ENCODE data around the gene SYNGAP1. TPM values are rescaled to one million over a fixed set of nuclear protein-coding genes. Genes with fewer than 3 reads are reported as not detected.

SYNGAP1 gene
- total and polyA plus RNA-seq, 3 experiments from 2014 or later, result 1.0 to 24.9 (median 22.6) TPM

DNA sequence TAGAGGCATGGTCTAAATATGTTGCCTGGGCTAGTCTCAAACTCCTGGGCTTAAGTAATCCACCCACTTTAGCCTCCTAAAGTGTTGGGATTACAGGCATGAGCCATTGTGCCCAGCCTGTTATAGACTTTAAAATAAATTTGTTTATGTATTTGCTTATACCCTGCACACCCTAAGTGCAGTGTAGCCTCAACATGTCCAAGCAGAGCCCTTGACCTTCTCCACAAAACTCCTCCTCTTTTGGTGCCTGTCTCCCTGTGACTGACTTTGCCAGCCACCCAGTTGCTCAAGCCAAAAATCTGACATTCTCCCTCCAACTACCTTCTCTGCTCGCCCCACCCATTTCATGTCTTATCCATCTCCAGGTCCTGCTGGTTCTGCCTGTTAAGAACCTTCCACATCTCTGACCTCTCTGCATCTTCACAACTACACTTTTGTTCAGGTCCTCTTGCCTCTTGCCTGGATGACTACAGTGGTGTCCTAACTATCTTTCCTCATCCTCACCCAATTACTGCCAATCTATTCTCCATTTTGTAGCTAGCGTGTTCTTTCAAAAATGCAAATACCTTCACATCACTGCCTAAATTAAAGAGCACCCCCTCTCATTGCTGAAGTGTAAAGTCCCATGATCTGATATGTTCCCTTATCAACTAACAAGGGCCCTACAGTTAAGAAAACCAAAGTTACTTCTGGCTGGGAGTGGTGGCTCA is 39.4 kb upstream of the SYNGAP1 start:
- H3K4me3 Mint-ChIP-seq, result no peak overlapping the region
- no peaks in the 10 kb centered on the region for H3K9me3 Mint-ChIP-seq
- Histone ChIP-seq H3K9me3 (ENCODE audit: low read length) (no peaks in the 10 kb centered on the region), H3K4me3 (ENCODE audit: low read length) (no peak overlapping the region), H3K4me1 (ENCODE audit: insufficient read depth, low read length) (no peaks in the 10 kb centered on the region), H3K27ac (ENCODE audit: low read depth, low read length) (no peak overlapping the region), H3K27me3 (ENCODE audit: insufficient read depth, low read length, poor library complexity, severe bottlenecking) (no peaks in the 10 kb centered on the region), H3K36me3 (ENCODE audit: insufficient read depth, low read length) (no peaks in the 10 kb centered on the region)
- peak overlapping the region in 1 of 8 donors; percentile 3 for H3K27ac Mint-ChIP-seq
- peaks cover 0 to 2% of the 10 kb centered on the region in 2 donors for H3K27me3 Mint-ChIP-seq
- CTCF ChIA-PET, result no interaction called here
- POLR2A ChIA-PET, result no interaction called here
- no peak for DNase-seq
- no peaks in the 10 kb centered on the region for H3K36me3 Mint-ChIP-seq
- H3K4me1 Mint-ChIP-seq, result peaks cover 3 to 8% (median 6%) of the 10 kb centered on the region in 3 donors

DNA sequence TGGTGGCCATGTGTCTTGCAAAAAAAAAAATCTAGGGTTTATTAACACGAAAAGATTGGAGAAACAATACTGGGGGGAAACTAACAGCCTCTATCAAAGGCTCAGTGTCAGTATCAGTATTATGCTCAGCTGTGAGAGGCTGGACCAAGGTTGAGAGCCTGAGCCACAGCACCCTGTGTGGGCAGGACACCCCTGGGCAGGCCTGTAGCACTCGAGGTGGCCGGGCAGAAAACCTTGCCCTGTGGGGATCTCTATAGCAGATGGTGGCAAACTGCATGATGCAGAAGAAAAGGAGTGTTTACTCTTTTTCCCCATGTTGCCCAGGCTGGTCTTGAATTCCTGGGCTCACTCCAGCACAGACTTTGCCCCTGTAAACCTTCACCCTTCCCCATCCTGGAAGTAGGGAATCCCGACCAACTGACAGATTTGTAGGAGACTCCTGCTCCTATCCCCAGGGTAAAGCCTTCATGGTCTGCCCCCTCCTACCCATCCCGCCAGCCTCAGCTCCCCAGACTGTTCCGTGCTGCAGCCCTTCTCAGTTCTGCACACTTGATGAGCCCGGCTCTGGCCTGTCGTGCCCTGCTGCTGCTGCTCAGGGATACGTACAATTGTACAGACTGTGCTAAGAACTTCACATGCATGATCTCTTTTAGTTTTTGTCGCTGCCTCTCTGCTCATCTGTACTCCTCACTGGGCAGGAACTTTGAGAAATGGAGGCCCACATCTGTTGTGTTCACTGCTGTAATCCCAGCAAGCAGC is 36.3 kb upstream of the SYNGAP1 start:
- H3K9me3 Mint-ChIP-seq, result no peaks in the 10 kb centered on the region
- no peaks in the 10 kb centered on the region for H3K4me1 ChIP-seq (ENCODE audit: insufficient read depth, low read length)
- H3K4me3 ChIP-seq (ENCODE audit: low read length), result no peak overlapping the region
- CTCF ChIA-PET, result interaction anchor here (0.7 kb wide), 1 partner anchor 129 kb away, joined by 3 read pairs; no protein-coding TSS in a partner anchor
- H3K36me3 ChIP-seq (ENCODE audit: insufficient read depth, low read length), result no peaks in the 10 kb centered on the region
- H3K27me3 Mint-ChIP-seq, result peaks cover 0 to 2% of the 10 kb centered on the region in 2 donors
- POLR2A ChIA-PET, result interaction anchor here (0.6 kb wide), 1 partner anchor 1450 kb away, joined by 3 read pairs; no protein-coding TSS in a partner anchor
- no peaks in the 10 kb centered on the region for H3K4me1 Mint-ChIP-seq
- no peak overlapping the region for H3K4me3 Mint-ChIP-seq
- no peaks in the 10 kb centered on the region for H3K27me3 ChIP-seq (ENCODE audit: insufficient read depth, low read length, poor library complexity, severe bottlenecking)
- H3K9me3 ChIP-seq (ENCODE audit: low read length), result no peaks in the 10 kb centered on the region
- no peak overlapping the region for H3K27ac ChIP-seq (ENCODE audit: low read depth, low read length)
- H3K36me3 Mint-ChIP-seq, result no peaks in the 10 kb centered on the region
- no peak for DNase-seq
- H3K27ac Mint-ChIP-seq, result no peak overlapping the region

DNA sequence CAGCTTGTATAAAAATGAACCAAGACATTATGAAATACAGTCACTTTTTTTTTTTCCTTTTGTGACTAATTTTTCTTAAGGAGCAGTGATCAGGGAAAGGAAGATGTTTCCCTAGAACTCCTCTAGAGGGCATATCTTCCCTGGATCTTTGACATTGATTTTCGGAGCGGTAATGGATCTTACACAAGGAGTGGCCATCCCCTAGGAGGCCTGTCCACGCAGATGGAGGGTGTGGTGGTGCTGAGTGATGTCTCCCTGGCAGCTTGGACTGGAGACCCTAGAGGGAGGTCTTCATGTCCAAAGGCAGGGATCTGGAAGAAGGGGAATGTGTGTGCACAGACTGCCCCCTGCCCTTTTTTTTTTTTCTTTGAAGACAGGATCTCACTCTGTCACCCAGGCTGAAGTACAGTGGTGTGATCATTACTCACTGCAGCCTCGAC is 35.3 kb upstream of the SYNGAP1 start:
- no peaks in the 10 kb centered on the region for H3K4me1 Mint-ChIP-seq
- Histone ChIP-seq H3K27me3 (ENCODE audit: insufficient read depth, low read length, poor library complexity, severe bottlenecking) (no peaks in the 10 kb centered on the region), H3K4me1 (ENCODE audit: insufficient read depth, low read length) (no peaks in the 10 kb centered on the region), H3K27ac (ENCODE audit: low read depth, low read length) (no peak overlapping the region), H3K9me3 (ENCODE audit: low read length) (no peaks in the 10 kb centered on the region), H3K4me3 (ENCODE audit: low read length) (no peak overlapping the region), H3K36me3 (ENCODE audit: insufficient read depth, low read length) (no peaks in the 10 kb centered on the region)
- H3K27ac Mint-ChIP-seq, result no peak overlapping the region
- H3K4me3 Mint-ChIP-seq, result no peak overlapping the region
- CTCF ChIA-PET, result interaction anchor here (0.7 kb wide), 1 partner anchor 128 kb away, joined by 3 read pairs; no protein-coding TSS in a partner anchor
- H3K36me3 Mint-ChIP-seq, result no peaks in the 10 kb centered on the region
- H3K9me3 Mint-ChIP-seq, result no peaks in the 10 kb centered on the region
- POLR2A ChIA-PET, result interaction anchor here (0.6 kb wide), 1 partner anchor 1449 kb away, joined by 3 read pairs; no protein-coding TSS in a partner anchor
- no peak for DNase-seq
- H3K27me3 Mint-ChIP-seq, result peaks cover 0 to 2% of the 10 kb centered on the region in 2 donors

DNA sequence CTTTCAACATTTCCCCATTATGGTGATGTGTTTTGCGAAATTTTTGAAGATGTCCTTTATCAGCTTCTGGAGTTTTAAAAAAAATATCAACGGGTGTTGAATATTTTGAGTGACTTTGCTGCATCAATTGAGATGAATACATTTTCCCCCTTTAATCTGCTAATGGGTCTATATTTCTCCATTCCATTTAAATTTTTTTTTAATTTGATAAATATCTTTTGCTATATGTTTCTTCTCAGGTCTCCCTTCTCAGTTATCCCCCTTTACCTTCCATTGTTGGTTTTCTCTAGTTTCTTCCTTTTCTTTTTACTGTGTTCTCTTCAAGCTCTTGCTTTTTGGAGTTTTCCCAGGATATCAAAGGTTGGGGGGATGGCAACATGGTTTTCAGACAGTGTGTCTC is 29.7 kb upstream of the SYNGAP1 start:
- Histone ChIP-seq H3K27ac (ENCODE audit: low read depth, low read length) (no peak overlapping the region), H3K9me3 (ENCODE audit: low read length) (no peaks in the 10 kb centered on the region), H3K4me1 (ENCODE audit: insufficient read depth, low read length) (peaks cover 22% of the 10 kb centered on the region), H3K36me3 (ENCODE audit: insufficient read depth, low read length) (no peaks in the 10 kb centered on the region), H3K27me3 (ENCODE audit: insufficient read depth, low read length, poor library complexity, severe bottlenecking) (no peaks in the 10 kb centered on the region), H3K4me3 (ENCODE audit: low read length) (no peak overlapping the region)
- Mint-ChIP-seq H3K4me1 (peaks cover 22 to 33% (median 28%) of the 10 kb centered on the region in 3 donors), H3K4me3 (no peak overlapping the region), H3K9me3 (no peaks in the 10 kb centered on the region), H3K36me3 (no peaks in the 10 kb centered on the region), H3K27ac (peak overlapping the region in 7 of 8 donors; percentile 75 to 98 (median 98)), H3K27me3 (no peaks in the 10 kb centered on the region)
- CTCF ChIA-PET, result interaction anchor here (0.9 to 2.1 kb wide), 15 partner anchors 15 to 419 kb away, joined by 3 to 15 read pairs (median 5); partner anchors contain the start of genes B3GALT4, CUTA, RGL2 and ZBTB22
- no peak for DNase-seq
- POLR2A ChIA-PET, result interaction anchor here (0.8 to 1.7 kb wide), 2 partner anchors 72 to 231 kb away, joined by 3 read pairs; partner anchors contain the start of genes ITPR3 and ZBTB22

DNA sequence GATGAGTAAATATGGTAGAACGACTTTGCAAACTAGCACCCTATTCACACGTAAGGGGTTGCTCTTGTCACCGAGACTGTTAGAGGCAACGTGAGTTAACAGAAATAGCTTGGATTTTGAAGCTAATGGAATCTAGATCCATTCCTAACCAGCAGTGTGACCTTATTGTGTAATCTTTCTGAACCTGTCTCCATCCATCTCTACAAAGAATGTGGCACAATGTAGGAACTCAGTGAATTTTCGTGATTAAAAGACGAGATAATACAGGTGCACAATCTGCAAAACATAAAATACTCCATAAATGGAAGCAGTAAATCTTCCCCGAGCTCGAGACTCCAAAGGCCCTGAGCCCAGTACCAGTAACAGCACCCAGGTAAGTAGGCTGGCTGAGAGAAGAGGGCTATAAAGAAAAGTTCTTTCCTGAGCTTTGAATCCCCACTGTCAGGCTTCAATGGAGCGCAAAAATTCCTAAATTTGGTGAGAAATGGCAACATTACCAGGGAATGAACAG is 29.0 kb upstream of the SYNGAP1 start:
- peak overlapping the region; percentile 71 for H3K27ac ChIP-seq (ENCODE audit: low read depth, low read length)
- Mint-ChIP-seq H3K27ac (peak overlapping the region; percentile 75 to 98 (median 98)), H3K27me3 (no peaks in the 10 kb centered on the region), H3K36me3 (no peaks in the 10 kb centered on the region), H3K9me3 (no peaks in the 10 kb centered on the region), H3K4me1 (peaks cover 22 to 34% (median 32%) of the 10 kb centered on the region in 3 donors), H3K4me3 (peak overlapping the region; percentile 72 to 88 (median 86))
- no peaks in the 10 kb centered on the region for H3K36me3 ChIP-seq (ENCODE audit: insufficient read depth, low read length)
- CTCF ChIA-PET, result interaction anchor here (0.6 to 2.1 kb wide), 19 partner anchors 16 to 419 kb away, joined by 3 to 15 read pairs (median 5); partner anchors contain the start of genes B3GALT4, CUTA, RGL2 and SYNGAP1
- H3K4me1 ChIP-seq (ENCODE audit: insufficient read depth, low read length), result peaks cover 22% of the 10 kb centered on the region
- POLR2A ChIA-PET, result interaction anchor here (1.0 to 1.7 kb wide), 4 partner anchors 27 to 73 kb away, joined by 3 to 5 read pairs (median 3); partner anchors contain the start of genes CUTA and ZBTB22
- DNase-seq, result no peak
- no peaks in the 10 kb centered on the region for H3K9me3 ChIP-seq (ENCODE audit: low read length)
- H3K27me3 ChIP-seq (ENCODE audit: insufficient read depth, low read length, poor library complexity, severe bottlenecking), result no peaks in the 10 kb centered on the region
- H3K4me3 ChIP-seq (ENCODE audit: low read length), result peak overlapping the region; percentile 47

DNA sequence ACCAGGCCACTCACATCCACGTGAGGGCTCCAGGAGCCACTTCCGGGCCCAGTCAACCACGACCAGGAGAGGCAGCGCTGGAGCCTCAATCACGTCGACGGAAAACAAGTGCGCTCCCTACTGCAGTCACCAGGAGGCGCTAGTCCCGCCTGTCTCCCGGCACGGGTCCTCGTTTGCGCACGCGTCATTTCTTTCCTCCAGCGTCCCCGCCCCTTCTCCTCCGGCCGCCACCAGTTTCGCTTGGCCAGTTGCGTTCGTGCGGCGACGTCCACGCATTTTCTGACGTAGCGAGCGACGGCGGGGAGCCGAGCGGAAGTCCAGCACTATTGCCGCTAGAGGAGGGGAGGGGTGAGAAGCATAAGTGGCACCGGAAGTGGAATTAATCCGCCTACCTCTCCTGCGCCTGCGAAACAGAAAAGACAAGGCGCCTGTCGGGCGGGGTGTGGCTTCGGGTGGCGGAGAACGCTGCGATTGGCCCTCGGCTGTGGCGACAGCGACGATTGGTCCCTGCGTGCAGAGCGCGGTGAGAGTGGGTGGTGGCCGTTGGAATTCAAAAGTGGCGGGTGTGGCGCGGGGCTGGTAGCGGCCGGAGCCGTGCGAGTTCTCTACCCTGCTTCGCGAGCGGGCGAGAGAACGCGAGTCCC is 28.5 kb upstream of the SYNGAP1 start, which contains the start of gene KIFC1:
TSS of gene KIFC1 (plus strand) at position 546 of the 644 bp plus-strand sequence. CDS start 163 bp downstream, outside the sequence.
- H3K27ac ChIP-seq (ENCODE audit: low read depth, low read length), result peak within 1 kb of the TSS; percentile 79
- peak within 1 kb of the TSS; percentile 78 for H3K4me3 ChIP-seq (ENCODE audit: low read length)
- Mint-ChIP-seq H3K4me1 (peaks cover 22 to 37% (median 36%) of the 10 kb centered on the region in 3 donors), H3K9me3 (no peaks in the 10 kb centered on the region), H3K4me3 (peak within 1 kb of the TSS; percentile 72 to 88 (median 86)), H3K27me3 (no peaks in the 10 kb centered on the region), H3K36me3 (no peaks in the 10 kb centered on the region), H3K27ac (peak within 1 kb of the TSS; percentile 75 to 98 (median 98))
- DNase-seq, result peak; percentile 99 to 100 (median 99)
- no peaks in the 10 kb centered on the region for H3K36me3 ChIP-seq (ENCODE audit: insufficient read depth, low read length)
- peaks cover 22% of the 10 kb centered on the region for H3K4me1 ChIP-seq (ENCODE audit: insufficient read depth, low read length)
- ChIA-PET POLR2A (interaction anchor here (1.0 to 1.7 kb wide), 4 partner anchors 27 to 74 kb away, joined by 3 to 5 read pairs (median 3); partner anchors contain the start of genes CUTA and ZBTB22), CTCF (interaction anchor here (0.6 to 2.1 kb wide), 18 partner anchors 15 to 420 kb away, joined by 3 to 15 read pairs (median 5); partner anchors contain the start of genes B3GALT4, CUTA, RGL2 and SYNGAP1)
- no peaks in the 10 kb centered on the region for H3K9me3 ChIP-seq (ENCODE audit: low read length)
- no peaks in the 10 kb centered on the region for H3K27me3 ChIP-seq (ENCODE audit: insufficient read depth, low read length, poor library complexity, severe bottlenecking)

All from CD8-positive, alpha-beta memory T cell (primary cell).